NCI-H345 treated with DMSO at 0.1 percent for 48 hours (cell line): ENCODE data around the gene FBXO40.

ENCODE experiments used
- DNase-seq: peaks from one replicate; lab custom pipeline; 2025; ENCODE audit not compliant: unreplicated experiment; lab: John Stamatoyannopoulos, UW

Gene FBXO40

DNA sequence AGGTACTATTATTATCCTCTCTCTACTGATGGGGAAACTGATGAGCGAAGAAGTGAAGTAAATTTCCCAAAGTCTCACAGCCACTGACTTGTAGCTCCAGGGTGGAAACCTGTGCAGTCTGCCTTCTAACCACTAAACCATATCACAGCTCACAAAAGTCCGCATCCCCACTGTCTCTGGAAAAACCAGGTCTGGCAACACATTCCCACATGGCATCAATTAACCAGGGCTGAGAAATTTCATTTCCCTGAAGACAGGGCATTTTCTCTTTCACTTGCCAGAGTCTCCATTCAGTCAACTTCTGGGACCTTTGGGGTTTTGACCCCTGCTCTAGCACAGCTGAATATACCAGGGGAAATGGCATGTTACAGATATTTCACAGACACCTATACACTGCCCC is 26.5 kb downstream of the FBXO40 start:
- DNase-seq: no peak

DNA sequence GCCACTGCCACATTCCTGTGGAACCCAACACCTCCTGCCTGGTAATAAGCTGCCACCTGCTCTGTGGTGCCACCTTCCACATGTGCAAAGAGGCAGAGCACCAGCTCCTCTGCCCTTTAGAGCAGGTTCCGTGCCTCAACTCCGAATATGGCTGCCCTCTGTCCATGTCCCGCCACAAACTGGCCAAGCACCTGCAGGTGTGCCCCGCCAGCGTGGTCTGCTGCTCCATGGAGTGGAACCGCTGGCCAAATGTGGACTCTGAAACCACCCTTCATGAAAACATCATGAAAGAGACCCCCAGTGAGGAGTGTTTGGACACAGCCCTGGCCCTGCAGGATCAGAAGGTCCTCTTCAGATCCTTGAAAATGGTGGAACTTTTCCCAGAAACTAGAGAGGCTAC is 28.3 kb downstream of the FBXO40 start:
- no peak for DNase-seq

DNA sequence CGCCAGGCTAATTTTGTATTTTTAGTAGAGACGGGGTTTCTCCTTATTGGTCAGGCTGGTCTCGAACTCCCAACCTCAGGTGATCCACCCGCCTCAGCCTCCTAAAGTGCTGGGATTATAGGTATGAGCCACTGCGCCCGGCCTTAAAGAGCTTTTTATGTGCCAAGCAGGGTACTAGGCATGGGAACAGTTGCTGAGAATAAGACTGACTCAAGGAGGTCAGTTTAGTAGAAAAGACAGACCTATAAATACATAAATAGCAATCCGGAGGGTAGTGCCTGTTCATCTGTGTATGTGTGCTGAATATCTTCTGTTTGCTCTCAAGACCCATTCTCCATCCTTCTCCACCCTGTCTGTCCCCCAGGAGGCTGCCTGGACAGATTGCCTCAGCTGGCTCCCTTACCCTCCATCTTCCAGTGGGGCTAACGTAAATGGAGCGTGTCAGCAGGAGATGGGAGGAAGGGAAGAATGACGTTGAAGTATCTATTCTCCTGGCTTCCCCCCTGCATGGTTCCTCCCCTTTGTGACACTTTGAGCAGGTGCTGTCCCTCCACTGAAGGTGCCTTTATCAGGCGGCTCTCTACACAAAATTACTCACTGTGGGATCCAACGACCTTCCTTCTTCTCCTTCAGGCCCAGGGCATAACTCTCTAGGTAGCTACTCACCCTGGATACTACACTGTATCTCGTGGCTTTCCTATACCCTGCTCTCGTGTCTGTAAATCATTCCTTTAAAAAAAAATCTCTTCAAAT is 31.1 kb downstream of the FBXO40 start:
- DNase-seq: peak; percentile 1

DNA sequence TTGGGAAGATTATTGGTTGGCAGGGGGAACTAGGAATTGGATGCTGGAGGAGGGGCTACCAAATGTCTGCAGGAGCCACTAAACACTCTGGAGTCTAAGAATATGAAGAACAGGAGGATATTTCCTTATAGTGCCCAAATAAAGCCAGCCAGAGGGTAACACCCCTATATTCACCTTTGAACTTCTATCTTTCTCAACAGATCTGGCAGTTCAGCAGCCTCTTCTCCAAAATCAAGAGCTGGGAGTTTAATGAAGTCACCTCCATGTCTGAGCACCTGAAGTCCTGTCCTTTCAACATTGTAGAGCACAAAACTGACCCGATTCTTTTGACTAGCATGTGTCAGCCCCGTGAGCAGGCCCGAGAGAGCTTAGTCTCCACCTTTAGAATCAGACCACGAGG is 33.3 kb downstream of the FBXO40 start:
- DNase-seq: no peak

DNA sequence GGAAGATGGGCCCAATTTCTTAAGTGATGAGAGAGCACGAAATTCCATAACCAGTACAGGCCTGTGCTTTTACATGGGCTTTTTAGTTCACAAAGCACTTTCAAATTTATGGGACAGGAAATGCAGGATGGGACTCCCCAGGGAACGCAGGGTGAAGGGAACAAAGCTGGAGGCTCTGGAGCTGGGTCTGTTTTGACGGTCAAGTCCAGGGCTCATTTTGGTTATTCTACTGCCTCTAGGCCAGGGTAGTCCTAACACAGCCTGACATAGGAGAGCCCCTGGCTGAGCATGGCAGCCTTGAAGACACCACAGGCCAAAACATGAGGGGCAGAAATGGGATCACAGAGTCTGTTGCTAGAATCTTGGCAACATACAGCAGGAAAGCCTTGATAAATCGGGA is 34.0 kb downstream of the FBXO40 start:
- DNase-seq: no peak

DNA sequence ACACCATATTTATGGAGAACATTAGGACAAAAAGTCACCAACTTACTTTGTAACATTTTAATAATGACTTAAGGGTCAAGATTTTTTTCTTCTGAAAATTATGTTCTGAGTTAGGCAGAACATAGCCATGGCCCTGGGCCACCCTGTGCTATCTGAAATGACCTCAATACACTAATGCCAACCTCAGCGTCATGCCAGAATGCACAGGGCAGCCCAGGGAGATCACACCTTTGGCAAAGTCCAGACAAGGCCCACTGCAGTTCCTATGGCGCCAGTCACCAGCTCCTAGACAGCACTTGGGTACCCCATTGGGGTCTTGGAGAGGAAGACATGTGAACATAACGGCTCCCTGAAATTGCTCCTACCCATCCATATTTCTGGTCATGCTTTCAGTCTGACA is 34.4 kb downstream of the FBXO40 start:
- no peak for DNase-seq

DNA sequence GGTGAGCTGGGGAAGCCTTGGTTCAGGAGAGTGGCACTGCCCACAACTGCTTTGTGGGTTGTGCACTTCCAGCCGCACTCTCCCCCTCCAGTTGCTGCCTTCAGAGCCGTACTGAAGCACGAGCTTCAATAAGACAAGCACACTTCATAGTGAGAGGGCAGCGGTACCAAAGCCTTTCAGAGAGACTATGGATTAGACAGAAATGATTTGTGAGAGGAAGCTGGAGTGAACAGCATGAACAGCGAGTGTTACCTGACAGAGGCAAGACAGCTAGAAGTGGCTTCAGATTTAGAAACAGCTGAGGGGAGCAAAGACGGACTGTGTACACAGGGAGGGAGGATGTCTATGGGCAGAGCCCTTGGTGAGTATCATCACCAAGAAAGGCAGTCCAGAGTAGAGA is 36.4 kb downstream of the FBXO40 start:
- no peak for DNase-seq

DNA sequence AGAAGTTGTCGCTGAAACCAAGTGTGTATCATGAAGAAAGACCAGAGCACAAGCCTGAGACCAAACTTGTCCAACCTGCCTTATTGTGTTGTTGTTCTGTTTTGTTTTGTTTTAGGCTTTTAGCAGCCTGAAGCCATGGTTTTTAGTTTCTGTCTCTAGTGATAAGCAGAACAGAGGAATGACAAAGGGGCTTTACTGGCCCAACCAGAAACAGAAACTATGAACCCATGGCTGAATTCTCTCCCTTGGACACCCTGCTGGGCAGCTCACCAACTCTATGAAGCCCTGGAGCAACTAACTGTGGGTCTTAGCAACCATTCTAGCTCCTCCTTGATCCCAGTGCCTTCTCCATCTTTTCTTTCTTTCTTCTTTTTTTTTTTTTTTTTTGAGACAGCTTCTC is 37.2 kb downstream of the FBXO40 start:
- no peak for DNase-seq

DNA sequence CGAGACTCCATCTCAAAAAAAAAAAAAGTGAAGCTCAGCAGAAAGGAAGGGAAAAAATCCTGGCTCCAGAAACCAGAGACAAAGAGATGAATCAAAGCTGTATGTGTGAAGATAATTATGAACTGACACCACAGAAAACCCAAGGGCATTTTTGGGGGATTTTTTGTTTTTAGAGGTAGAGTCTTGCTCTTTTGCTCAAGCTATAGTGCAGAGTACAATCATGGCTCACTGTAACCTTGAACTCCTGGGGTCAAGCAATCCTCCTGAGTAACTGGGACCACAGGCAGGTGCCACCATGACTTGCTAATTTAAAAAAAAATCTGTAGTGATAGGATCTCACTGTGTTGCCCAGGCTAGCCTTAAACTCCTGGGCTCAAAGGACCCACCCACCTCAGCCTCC is 44.7 kb downstream of the FBXO40 start:
- DNase-seq: no peak

DNA sequence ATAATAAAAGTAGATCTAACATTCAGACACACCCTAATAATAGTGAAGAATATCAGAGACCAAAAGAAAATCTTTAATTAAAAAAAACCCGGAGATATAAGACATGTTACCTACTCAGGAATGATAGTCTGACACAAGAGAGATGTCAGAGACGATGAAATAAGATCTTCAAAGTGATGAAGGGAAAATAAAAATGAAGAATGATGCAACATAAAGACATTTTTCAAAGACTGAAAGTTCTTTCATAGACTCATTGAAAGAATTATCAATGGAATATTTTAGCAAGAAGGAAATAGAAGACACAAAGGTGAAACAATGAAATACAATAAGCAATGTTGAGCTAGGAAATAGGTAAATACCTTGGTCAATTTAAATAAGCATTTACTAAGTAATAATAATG is 47.9 kb downstream of the FBXO40 start:
- DNase-seq: no peak

DNA sequence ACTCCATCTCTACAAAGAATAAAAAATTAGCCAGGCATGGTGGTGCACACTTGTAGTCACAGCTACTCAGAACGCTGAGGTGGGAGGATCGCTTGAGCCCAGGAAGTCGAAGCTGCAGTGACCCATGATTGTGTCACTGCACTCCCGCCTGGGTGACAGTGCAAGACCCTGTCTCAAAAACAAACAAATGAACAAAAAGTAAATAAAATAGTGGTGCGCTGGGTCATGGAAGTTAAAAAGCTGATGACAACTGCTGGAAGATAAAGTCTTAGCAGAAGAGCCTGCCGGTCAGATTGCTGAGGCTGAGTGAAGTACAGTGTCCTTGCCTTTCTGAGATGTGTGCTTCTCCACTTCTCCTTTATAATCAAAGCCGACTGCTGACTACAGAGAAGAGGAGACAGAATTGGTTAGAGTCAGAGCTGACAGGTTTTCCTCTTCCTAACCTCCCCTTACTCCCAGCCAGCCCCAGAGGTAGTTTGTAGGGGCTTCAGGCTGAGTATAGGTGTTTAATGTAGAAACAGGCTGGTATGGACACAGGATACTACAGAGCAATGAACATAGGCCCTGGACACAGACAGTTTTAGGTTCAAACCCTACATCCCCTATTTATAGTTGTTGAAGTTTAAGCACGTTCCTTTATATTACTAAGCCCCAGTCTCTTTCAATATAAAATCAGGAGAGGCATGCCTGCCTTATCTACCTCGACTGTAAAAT is 49.6 kb downstream of the FBXO40 start:
- DNase-seq: no peak

DNA sequence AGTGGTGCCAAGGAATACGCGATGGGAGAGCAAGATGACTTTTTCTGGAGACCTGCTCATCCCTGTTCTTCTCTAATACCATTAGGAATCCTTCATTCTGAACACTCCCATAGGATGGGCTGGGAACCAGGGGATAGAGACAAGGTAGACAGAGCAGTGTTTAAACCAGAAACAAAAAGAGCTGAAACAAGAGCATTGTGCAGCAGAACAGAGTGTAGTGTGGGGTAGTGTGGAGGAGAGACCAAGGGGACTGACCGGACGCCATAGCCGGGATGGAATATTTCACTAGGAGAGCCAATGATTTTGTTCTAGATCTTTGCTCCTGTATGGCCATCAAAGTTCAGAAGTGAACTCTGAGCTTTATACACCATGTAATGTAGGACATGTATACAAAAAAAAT is 51.9 kb downstream of the FBXO40 start:
- no peak for DNase-seq

DNA sequence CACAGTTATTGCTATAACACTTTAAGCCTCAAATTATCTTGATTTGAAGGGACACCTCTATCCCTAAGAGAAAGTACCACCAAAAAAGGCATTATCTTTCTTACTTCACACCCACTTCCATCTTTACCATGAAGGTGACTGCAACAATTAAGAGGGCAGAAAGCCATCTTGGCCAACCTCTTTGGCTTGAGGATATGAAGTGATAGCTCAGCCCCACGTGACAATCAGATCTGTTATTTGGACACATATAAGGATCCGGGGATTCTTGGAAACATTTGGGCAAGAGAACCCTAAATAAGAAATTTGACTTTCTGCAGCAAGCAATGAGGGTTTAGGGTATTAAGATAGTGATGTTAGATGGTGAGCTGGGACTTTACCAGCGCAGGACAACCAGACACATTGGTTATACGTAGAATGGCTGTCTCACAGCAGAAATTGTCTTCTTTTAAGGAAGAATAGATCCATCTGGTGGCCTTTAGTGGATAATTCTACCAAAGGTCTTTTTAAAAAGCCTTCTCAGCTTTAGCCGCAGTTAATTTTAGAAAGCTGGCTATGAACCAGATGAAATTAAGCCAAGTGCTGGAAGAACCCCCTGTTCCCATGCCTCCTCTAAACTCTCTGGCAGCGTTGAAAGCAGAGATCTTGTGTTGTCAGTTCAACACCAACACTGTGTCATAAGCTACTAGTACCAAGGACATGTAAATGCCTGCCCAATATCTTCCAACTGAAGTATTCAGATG is 55.2 kb downstream of the FBXO40 start:
- no peak for DNase-seq

DNA sequence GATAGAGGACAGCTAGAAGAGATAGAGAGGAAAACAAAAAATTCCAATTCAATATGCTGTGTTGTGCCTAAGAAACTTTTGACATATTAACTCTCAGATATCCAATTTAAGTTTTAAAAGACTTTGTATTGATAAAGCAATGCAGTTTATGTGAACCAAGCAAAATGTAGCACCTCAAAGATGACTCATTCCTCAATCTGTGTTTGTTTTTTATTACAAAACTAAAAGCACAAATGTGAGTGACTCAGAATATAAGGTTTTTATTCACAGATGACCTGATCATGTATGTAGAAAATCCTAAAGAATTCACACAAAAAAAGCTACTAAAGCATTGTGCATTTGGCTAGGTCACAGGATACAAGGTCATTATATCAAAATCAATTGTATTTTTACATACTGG is 56.5 kb downstream of the FBXO40 start:
- no peak for DNase-seq

DNA sequence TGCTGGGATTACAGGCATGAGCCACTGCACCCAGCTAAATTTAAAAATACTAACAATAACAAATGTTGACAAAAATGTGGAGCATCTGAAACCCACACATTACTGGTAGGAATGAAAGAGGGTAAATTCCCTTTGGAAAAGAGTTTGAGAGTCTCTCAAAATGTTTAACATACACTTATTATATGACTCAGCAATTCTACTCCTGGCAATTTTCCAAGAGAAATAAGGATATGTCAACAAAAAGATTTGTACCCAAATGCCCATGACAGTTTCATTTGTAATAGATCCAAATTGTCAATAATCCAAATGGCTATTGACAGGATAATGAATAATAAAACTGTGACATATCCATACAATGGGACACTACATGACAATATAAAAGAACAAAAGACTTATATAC is 58.5 kb downstream of the FBXO40 start:
- peak; percentile 59 for DNase-seq

DNA sequence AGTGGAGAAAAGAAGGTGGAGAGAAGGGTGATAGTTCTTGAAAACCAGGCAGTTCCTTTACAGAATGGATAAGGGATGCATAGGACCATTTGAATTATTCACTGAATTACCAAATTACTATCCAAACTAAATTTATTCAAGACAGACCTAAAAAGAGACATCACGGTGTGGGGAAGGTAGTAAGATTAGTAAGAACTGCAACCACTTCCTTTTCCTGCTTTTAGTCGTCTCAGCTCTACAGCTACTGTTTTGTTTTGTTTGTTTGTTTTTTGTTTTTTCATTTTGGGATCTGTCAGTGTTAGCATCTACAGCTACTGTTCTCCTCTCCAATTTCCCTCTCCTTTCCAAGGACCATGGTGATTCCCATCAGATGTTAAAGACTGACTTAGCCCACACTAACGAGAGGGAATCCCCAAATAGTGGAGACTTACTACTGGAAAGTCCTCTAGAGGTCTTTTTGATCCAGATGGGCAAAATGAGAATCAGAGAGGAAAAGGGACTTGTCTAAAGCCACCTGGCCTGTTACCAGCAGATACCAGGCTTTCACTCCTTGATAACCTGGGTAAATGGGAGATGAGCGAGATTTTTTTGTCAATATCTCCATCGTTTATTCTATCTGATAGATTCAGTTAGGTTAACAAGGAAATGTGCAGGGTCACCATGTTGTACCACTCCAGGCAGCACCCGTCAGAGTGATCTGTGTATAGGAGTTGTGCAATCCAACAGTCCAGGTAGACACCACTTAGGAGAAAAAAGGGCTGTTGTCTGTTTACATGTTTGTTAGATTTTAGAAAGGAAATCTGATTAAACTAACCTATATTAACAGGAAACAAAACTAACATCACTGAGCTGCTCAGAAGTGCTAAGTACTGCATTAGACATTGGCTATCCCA is 61.6 kb downstream of the FBXO40 start:
- no peak for DNase-seq

DNA sequence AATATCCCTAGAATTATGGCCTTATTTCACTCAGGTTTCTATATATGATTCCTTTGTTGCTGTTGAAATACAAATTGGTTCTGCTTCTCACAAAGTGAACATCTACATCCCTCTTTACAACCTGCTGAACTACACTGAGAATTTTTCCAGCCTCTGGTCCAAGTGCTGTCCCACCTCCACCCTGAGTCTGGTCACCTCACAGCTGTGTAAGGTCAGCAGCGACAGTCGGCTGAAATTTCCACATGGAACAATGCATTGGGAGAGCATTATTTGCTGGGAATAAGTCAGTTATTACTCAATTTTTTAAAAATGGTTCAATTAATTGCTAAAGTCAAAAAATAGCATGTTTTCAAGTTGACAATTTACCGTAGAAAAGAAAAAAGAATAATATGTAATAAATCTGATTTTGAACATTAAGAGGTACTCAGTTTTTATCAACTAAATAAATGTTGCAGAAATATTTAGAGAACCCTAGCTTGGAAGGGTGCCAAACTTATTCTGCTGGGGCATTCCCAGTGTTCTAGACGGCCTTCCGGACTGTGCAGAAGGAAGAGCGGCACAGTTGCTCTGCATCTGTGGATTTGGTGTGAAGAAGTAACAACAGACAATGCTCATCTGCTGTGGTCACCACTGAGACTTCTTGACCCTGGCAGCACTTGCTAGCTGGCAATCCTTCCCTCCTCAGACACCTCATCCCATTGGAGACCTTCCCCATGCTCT is 65.7 kb downstream of the FBXO40 start:
- DNase-seq: no peak

DNA sequence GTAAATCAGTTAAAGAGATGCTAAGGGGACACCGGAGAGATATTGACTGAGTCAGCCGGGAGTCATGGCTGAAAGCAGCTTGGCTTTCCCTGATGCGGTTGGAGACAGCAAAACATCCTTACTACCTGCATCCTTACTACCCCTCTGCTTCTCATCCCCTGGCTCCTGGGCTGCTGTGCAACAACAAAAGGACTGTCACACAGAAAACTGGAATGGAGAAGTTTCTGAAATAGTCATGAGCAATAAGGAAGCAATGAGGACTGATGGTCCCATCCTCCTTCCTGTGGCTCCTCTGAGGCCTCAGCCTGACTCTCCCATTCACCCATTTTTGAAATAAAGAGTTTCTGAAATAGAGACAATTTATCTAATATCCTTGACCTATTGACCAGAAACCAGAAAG is 66.4 kb downstream of the FBXO40 start:
- no peak for DNase-seq

DNA sequence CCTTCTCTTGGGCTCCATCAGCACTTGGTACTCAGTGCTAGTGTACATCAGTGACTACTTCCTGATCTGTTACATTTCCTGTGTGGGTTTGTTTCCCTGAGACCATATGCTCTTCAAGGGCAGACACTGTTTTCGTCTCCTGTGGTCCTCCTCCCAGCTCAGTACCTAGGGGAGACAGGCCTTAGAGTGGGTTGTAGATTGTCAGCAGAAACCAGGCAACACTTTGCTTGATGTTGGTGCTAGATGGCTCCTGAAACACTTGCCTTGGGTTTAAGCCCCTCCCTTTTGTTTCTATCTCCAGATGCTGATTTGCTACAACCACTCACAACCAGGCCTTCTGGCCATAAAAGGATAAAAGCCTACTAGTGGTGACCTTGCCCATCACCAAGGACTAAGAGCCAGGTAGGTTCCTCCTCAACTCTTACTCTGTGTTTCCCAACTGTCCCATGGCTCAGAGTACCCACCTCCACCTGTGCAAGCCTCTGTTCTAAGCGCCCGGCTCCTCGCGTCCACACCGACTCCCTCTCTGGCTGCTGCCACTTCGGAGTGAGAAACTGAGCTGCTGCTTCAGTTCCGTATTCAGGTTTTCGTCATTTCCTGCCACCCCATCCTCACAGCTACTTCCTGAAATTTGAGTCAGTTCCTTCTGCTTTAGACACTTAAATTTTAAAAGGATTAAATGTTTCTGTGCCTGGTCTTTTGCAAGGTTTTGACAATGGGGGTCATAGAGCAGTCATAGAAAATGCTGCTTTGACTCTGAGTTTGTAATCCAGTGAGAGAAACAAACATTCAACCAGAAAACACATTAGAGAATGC is 67.4 kb downstream of the FBXO40 start, which contains the start of gene HCLS1:
TSS of gene HCLS1 (minus strand) at position 548 of the 816 bp plus-strand sequence. CDS start 2,556 bp downstream, outside the sequence.
- DNase-seq: no peak
